HG03378 (cell line): ENCODE data around the gene RNF13.
A peak's percentile ranks its signal among the peaks of the same experiment; 100 is the strongest.
"Not testable (repeated sequence)": the region's sequence is repeated elsewhere in the genome, so short reads cannot be mapped to it uniquely, and the experiment has no call there.

Experiments used
- ATAC-seq: cut with Tn5 transposase; IDR thresholded peaks from one replicate; pipeline ENCODE4 v1.9.1; 2021; ENCODE audit warnings: mild to moderate bottlenecking, moderate library complexity; ENCODE audit not compliant: unreplicated experiment

Gene RNF13

GRCh38 chr3:149947231-149947630 lies 134.2 kb downstream of the RNF13 start:
- no peak for ATAC-seq

- no peak for ATAC-seq
Measured at GRCh38 chr3:149949181-149949580, 136.2 kb downstream of the RNF13 start.

GRCh38 chr3:149954812-149955211 lies 141.8 kb downstream of the RNF13 start:
- ATAC-seq, result no peak

GRCh38 chr3:149955449-149955848 lies 142.4 kb downstream of the RNF13 start:
- no peak for ATAC-seq

GRCh38 chr3:149957361-149958125 lies 144.5 kb downstream of the RNF13 start:
- no peak for ATAC-seq

- ATAC-seq, result no peak
Measured at GRCh38 chr3:149958171-149958796, 145.3 kb downstream of the RNF13 start.

- ATAC-seq, result no peak
Measured at GRCh38 chr3:149959443-149959842, 146.4 kb downstream of the RNF13 start.

GRCh38 chr3:149963485-149963884 lies 150.5 kb downstream of the RNF13 start:
- ATAC-seq, result no peak

GRCh38 chr3:149964291-149964690 lies 151.3 kb downstream of the RNF13 start:
- no peak for ATAC-seq

- no peak for ATAC-seq
Measured at GRCh38 chr3:149965278-149965677, 152.3 kb downstream of the RNF13 start.

GRCh38 chr3:149967086-149967685 lies 154.2 kb downstream of the RNF13 start:
- ATAC-seq, result no peak

GRCh38 chr3:149968216-149968615 lies 155.2 kb downstream of the RNF13 start:
- no peak for ATAC-seq

GRCh38 chr3:149969110-149969939 lies 156.3 kb downstream of the RNF13 start:
- ATAC-seq, result no peak

GRCh38 chr3:149969940-149970715 lies 157.1 kb downstream of the RNF13 start:
- ATAC-seq, result peak; percentile 57

- ATAC-seq, result no peak
Measured at GRCh38 chr3:149970716-149971402, 157.8 kb downstream of the RNF13 start, which contains the start of gene PFN2. Gene PFN2, minus strand, starts transcription at chr3:149970895. Its CDS starts 39 bp downstream, at chr3:149970856.

GRCh38 chr3:149971403-149972075 lies 158.5 kb downstream of the RNF13 start:
- no peak for ATAC-seq

GRCh38 chr3:149975919-149976318 lies 162.9 kb downstream of the RNF13 start:
- no peak for ATAC-seq

- ATAC-seq, result no peak
Measured at GRCh38 chr3:149977386-149977785, 164.4 kb downstream of the RNF13 start.

GRCh38 chr3:149981979-149982378 lies 169.0 kb downstream of the RNF13 start:
- not testable (repeated sequence) for ATAC-seq
